HCT116 (cell line): ENCODE data around the gene SEC16A.

Source experiments
- CBX3 ChIP-seq: IDR thresholded peaks from 2 replicates; pipeline ENCODE4 v1.6.1; 2012; ENCODE audit warnings: low read depth
- CEBPB ChIP-seq: IDR thresholded peaks from 2 replicates; pipeline ENCODE4 v1.6.1; 2012; ENCODE audit warnings: low read depth
- EGR1 ChIP-seq: IDR thresholded peaks from 2 replicates; pipeline ENCODE4 v1.6.1; 2012; ENCODE audit warnings: low read depth
- EZH2 ChIP-seq: fragments of 200-600 bp; sonication (generic); IDR thresholded peaks from 2 replicates; pipeline ENCODE4 v1.6.1; 2017; ENCODE audit warnings: antibody characterized with exemption, mixed run types
- EZH2phosphoT487 ChIP-seq: fragments of 200-600 bp; IDR thresholded peaks from 2 replicates; pipeline ENCODE4 v1.6.1; 2018; ENCODE audit warnings: antibody characterized with exemption, borderline replicate concordance
- POLR2A ChIP-seq: IDR thresholded peaks from 2 replicates; pipeline ENCODE4 v1.7.0; 2011; ENCODE audit warnings: borderline replicate concordance; ENCODE audit not compliant: insufficient read depth, insufficient read length; ENCODE audit errors: extremely low read depth
- SIN3A ChIP-seq: IDR thresholded peaks from 2 replicates; pipeline ENCODE4 v1.6.1; 2012; ENCODE audit warnings: low read depth
- SP1 ChIP-seq: IDR thresholded peaks from 2 replicates; pipeline ENCODE4 v1.6.1; 2012; ENCODE audit warnings: low read depth
- SRF ChIP-seq: IDR thresholded peaks from 2 replicates; pipeline ENCODE4 v1.6.1; 2012; ENCODE audit warnings: low read depth
- TCF7L2 ChIP-seq: IDR thresholded peaks from 2 replicates; pipeline ENCODE4 v1.7.0; 2011; ENCODE audit warnings: borderline replicate concordance, inconsistent platforms; ENCODE audit not compliant: insufficient read depth, insufficient read length; ENCODE audit errors: extremely low read depth
- YY1 ChIP-seq: IDR thresholded peaks from 2 replicates; pipeline ENCODE4 v1.6.1; 2011; ENCODE audit warnings: low read length, low read depth, moderate library complexity, mild to moderate bottlenecking; ENCODE audit not compliant: insufficient replicate concordance; ENCODE audit errors: extremely low read depth
- ZFX ChIP-seq: fragments of 450-650 bp; IDR thresholded peaks from 2 replicates; pipeline ENCODE4 v1.6.1; 2017
- TF ChIP-seq, protein P1 (sequence below), 3 experiments: fragments of 200-600 bp in 1 of 3; sonication (generic) in 1 of 3; IDR thresholded peaks in 2 of 3; conservative IDR thresholded peaks in 1 of 3; 2 replicates each; pipeline ENCODE4 v1.5.1; 2012 to 2017; ENCODE audit warnings: low read depth in 2 of 3, low read length in 2 of 3, antibody characterized with exemption in 1 of 3, borderline replicate concordance in 1 of 3, control low read depth in 1 of 3, mild to moderate bottlenecking in 1 of 3, mixed read lengths in 1 of 3, mixed run types in 1 of 3, moderate library complexity in 1 of 3; ENCODE audit not compliant: insufficient read depth in 1 of 3
- TF ChIP-seq, protein P2 (sequence below): IDR thresholded peaks from 2 replicates; pipeline ENCODE4 v1.6.1; 2012; ENCODE audit warnings: low read depth

DNA sequence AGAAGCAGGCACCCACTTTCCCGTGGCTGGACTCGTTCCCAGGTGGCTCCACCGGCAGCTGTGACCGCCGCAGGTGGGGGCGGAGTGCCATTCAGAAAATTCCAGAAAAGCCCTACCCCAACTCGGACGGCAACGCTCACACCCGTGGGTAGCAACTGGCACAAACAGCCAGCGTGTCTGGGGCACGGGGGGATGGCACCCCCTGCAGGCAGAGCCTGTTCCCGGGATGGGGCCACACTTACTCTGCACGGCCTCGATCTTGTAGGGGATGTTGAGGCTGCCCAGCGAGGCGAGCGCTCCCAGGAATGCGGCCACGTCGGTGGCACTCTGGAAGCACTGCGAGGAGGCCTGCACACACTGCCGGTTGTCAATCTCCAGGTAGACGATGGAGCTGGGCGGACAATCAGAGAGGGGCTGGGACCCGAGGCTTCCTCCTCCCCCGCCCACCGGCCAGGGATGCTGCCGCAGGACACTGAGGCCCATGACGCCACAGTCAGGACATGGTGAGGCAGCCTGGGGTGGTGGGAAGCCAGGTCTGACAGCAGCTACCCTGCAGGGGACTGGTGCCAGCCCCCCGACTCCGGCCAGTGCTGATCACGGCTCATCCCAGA lies 20.2 kb upstream of the SEC16A start:
- TF ChIP-seq POLR2A (no peak), EGR1 (no peak), SIN3A (no peak), SP1 (no peak), CEBPB (no peak), ZFX (no peak), EZH2phosphoT487 (no peak), EZH2 (no peak), SRF (no peak), TCF7L2 (no peak), CBX3 (no peak), YY1 (no peak)
- TF ChIP-seq, protein P1, sequence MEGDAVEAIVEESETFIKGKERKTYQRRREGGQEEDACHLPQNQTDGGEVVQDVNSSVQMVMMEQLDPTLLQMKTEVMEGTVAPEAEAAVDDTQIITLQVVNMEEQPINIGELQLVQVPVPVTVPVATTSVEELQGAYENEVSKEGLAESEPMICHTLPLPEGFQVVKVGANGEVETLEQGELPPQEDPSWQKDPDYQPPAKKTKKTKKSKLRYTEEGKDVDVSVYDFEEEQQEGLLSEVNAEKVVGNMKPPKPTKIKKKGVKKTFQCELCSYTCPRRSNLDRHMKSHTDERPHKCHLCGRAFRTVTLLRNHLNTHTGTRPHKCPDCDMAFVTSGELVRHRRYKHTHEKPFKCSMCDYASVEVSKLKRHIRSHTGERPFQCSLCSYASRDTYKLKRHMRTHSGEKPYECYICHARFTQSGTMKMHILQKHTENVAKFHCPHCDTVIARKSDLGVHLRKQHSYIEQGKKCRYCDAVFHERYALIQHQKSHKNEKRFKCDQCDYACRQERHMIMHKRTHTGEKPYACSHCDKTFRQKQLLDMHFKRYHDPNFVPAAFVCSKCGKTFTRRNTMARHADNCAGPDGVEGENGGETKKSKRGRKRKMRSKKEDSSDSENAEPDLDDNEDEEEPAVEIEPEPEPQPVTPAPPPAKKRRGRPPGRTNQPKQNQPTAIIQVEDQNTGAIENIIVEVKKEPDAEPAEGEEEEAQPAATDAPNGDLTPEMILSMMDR (IDR thresholded peaks at IDR 0.05 in 2 of 3, conservative IDR thresholded peaks at IDR 0.05 in 1 of 3; ENCODE audit: borderline replicate concordance in 1 of 3, insufficient read depth in 1 of 3, low read depth in 2 of 3, low read length in 2 of 3), result peak in 2 of 3 experiments; percentile 18 to 35; a peak in 3 of 6 replicates
- TF ChIP-seq, protein P2, sequence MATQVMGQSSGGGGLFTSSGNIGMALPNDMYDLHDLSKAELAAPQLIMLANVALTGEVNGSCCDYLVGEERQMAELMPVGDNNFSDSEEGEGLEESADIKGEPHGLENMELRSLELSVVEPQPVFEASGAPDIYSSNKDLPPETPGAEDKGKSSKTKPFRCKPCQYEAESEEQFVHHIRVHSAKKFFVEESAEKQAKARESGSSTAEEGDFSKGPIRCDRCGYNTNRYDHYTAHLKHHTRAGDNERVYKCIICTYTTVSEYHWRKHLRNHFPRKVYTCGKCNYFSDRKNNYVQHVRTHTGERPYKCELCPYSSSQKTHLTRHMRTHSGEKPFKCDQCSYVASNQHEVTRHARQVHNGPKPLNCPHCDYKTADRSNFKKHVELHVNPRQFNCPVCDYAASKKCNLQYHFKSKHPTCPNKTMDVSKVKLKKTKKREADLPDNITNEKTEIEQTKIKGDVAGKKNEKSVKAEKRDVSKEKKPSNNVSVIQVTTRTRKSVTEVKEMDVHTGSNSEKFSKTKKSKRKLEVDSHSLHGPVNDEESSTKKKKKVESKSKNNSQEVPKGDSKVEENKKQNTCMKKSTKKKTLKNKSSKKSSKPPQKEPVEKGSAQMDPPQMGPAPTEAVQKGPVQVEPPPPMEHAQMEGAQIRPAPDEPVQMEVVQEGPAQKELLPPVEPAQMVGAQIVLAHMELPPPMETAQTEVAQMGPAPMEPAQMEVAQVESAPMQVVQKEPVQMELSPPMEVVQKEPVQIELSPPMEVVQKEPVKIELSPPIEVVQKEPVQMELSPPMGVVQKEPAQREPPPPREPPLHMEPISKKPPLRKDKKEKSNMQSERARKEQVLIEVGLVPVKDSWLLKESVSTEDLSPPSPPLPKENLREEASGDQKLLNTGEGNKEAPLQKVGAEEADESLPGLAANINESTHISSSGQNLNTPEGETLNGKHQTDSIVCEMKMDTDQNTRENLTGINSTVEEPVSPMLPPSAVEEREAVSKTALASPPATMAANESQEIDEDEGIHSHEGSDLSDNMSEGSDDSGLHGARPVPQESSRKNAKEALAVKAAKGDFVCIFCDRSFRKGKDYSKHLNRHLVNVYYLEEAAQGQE, result no peak
